NT2/D1 (cell line): ENCODE data around the gene HSPG2.
"Not testable (repeated sequence)": the region's sequence is repeated elsewhere in the genome, so short reads cannot be mapped to it uniquely, and the experiment has no call there.

ENCODE experiments used
- DNase-seq: peaks from one replicate; pipeline ENCODE4 v3.0.0-alpha.2; 2011; ENCODE audit warnings: low read depth, low spot score
- H3K27me3 ChIP-seq: 2 replicates; pipeline ENCODE4 v1.6.0; 2011; ENCODE audit warnings: mild to moderate bottlenecking; ENCODE audit not compliant: insufficient read length, insufficient read depth
- H3K36me3 ChIP-seq: 2 replicates; pipeline ENCODE4 v1.6.1; 2011; ENCODE audit warnings: mild to moderate bottlenecking, low read length, mixed read lengths; ENCODE audit not compliant: insufficient read depth, insufficient read length
- H3K4me1 ChIP-seq: 2 replicates; pipeline ENCODE4 v1.5.1; 2011; ENCODE audit not compliant: insufficient read depth, insufficient read length
- H3K4me3 ChIP-seq: 2 replicates; pipeline ENCODE4 v1.5.1; 2011; ENCODE audit warnings: low read depth; ENCODE audit not compliant: insufficient read length
- H3K9ac ChIP-seq: 2 replicates; pipeline ENCODE4 v1.6.0; 2011; ENCODE audit warnings: low read depth; ENCODE audit not compliant: insufficient read length
- H3K9me3 ChIP-seq: 2 replicates; pipeline ENCODE4 v1.5.1; 2011; ENCODE audit warnings: mild to moderate bottlenecking, low read length; ENCODE audit not compliant: insufficient read depth
- SUZ12 ChIP-seq: IDR thresholded peaks from 2 replicates; pipeline ENCODE4 v1.6.1; 2011; ENCODE audit not compliant: insufficient read length, insufficient read depth; ENCODE audit errors: extremely low read depth
- YY1 ChIP-seq: IDR thresholded peaks from 2 replicates; pipeline ENCODE4 v1.6.1; 2011; ENCODE audit not compliant: insufficient read length, insufficient read depth
- ZNF274 ChIP-seq: IDR thresholded peaks from 2 replicates; pipeline ENCODE4 v1.6.1; 2011; ENCODE audit warnings: mild to moderate bottlenecking, low read depth, low read length

The HSPG2 gene

DNA sequence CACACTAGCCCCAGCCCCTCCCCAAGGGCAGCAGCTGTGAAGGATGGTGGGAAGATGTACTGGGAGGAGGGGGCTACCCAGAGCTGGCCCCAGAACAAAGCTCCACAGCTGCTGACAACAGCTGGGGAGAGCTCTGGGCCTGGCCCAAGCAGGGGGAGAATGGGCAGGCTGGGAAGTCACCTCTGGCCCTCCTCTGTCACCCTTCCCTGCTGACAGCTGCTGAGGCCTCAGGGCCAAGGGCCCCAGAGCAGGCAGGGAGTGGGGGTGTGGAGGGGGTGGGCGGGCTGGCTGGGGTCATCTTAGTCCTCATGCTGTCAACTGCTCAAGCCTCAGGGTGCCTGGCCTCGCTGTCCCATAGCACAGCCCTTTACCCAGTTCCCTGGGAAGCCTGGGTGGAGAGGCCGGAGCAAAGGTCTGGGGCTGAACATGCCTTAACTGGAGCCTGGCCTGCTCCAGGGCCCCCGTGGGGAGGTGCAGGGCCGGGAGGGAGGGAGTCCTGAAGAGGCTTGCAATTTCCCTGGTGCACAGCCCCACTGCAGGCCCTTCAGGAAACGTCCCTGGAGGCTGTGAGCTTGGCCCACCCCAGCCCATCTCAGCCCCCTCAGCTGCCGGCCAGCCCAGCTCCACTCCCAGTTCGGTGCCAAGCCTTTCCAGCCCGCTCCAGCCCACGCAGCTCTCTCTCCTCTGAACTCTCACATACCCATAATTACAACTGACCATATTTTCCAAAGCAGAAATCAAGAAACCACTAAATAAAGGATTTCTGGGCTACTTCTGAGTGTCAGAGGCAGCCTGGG lies 25.7 kb downstream of the HSPG2 start:
- Histone ChIP-seq H3K4me3 (no peak overlapping the region), H3K36me3 (peaks cover 6% of the 10 kb centered on the region), H3K4me1 (peaks cover 16% of the 10 kb centered on the region), H3K9ac (peak overlapping the region; percentile 32), H3K9me3 (no peaks in the 10 kb centered on the region), H3K27me3 (no peaks in the 10 kb centered on the region)
- no peak for DNase-seq
- TF ChIP-seq ZNF274 (no peak), YY1 (no peak), SUZ12 (no peak)

DNA sequence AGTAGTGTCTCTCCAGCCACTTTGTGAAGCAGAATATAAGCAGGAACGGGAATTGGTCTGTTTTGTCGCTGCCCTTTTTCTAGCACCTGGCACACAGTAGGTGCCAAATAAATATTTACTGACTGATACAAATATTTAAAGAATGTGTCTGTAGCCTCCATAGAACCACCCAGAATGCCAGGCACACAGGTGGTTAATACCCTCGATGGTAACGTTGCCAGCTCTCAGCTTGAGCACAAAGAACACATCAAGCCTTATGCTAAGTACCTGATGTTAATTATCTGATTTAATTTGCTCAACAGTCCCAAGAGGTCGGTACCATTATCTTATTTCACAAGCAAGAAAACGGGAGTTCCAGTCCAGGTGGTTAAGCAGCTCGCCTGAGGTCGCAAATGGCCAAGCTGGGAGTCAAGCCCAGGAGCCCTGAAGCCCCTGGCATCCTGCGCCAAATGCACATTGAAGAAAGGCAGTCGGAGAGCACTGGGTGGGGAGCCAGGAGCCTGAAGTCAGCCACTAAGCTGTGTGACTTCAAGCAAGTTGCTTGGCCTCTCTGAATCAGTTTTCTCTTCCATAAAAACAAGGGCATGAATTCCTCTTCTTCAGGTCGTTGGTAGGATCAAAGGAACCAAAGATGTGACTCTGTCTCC lies 26.4 kb downstream of the HSPG2 start:
- Histone ChIP-seq H3K9me3 (no peaks in the 10 kb centered on the region), H3K4me3 (no peak overlapping the region), H3K4me1 (peaks cover 16% of the 10 kb centered on the region), H3K36me3 (peaks cover 6% of the 10 kb centered on the region), H3K27me3 (no peaks in the 10 kb centered on the region), H3K9ac (no peak overlapping the region)
- TF ChIP-seq SUZ12 (no peak), ZNF274 (no peak), YY1 (no peak)
- DNase-seq, result no peak

DNA sequence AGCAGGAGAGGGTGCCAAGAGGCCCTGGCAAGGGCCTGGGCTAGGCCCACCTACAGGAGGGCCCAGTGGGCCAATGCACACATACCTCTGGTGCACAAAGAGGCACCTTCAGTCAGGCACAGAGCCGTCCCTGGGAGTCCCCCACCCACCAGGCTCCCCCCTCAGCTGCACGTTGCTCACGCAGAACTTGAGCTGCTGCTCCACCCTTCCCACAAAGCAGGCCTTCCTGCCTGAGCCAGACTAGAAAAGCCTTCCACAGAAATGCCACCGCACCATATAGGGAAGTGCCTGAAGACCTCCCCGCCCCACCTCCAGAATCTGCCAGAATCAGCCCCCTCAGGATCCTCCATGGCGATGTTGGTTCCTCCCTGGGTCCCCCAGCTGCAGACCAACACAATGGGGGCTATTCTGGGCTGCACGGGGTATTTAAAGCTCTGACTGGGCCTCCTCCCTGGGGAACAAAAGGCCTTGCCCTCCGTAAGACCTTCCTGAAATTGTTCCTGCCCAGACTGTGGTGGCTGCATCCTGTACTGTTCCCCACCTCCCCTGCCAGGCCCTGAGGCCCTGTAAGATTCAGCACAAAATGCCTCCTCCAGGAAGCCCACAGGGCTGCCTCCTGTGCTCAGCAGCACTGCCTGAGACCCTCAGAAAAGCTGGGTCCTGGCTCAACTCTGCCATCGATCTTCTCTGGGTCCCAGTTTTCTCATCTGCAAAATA lies 27.2 kb downstream of the HSPG2 start:
- no peak overlapping the region for H3K4me3 ChIP-seq
- TF ChIP-seq ZNF274 (no peak), YY1 (no peak), SUZ12 (no peak)
- H3K9me3 ChIP-seq, result no peaks in the 10 kb centered on the region
- H3K4me1 ChIP-seq, result peaks cover 16% of the 10 kb centered on the region
- peaks cover 6% of the 10 kb centered on the region for H3K36me3 ChIP-seq
- H3K27me3 ChIP-seq, result no peaks in the 10 kb centered on the region
- H3K9ac ChIP-seq, result peak overlapping the region; percentile 59
- DNase-seq, result peak; percentile 58

DNA sequence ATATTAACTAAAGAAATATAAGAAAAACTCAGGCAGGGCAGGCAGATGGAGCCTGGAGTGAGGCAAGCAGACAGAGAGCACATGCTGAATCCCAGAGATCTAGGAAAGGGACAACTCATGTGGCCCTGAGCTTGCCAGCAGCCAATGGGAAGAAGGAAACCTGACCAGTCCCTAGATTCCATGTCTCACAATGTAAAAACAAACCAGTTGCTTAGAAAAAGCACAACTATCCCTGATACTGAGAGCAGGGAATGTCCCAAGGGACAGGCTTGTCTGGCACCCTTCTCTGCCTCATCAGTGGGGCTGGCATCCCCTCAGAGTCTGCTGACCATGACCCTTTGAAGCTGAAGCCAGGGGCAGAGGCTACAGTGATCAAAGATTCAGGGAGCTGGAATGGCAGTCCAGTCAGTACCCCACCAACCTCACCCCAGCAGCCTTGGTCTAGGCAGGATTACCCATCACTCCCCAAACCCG lies 27.8 kb downstream of the HSPG2 start:
- peaks cover 7% of the 10 kb centered on the region for H3K36me3 ChIP-seq
- no peaks in the 10 kb centered on the region for H3K9me3 ChIP-seq
- H3K27me3 ChIP-seq, result no peaks in the 10 kb centered on the region
- DNase-seq, result no peak
- peak overlapping the region; percentile 59 for H3K9ac ChIP-seq
- H3K4me3 ChIP-seq, result no peak overlapping the region
- TF ChIP-seq YY1, result no peak
- peaks cover 16% of the 10 kb centered on the region for H3K4me1 ChIP-seq

DNA sequence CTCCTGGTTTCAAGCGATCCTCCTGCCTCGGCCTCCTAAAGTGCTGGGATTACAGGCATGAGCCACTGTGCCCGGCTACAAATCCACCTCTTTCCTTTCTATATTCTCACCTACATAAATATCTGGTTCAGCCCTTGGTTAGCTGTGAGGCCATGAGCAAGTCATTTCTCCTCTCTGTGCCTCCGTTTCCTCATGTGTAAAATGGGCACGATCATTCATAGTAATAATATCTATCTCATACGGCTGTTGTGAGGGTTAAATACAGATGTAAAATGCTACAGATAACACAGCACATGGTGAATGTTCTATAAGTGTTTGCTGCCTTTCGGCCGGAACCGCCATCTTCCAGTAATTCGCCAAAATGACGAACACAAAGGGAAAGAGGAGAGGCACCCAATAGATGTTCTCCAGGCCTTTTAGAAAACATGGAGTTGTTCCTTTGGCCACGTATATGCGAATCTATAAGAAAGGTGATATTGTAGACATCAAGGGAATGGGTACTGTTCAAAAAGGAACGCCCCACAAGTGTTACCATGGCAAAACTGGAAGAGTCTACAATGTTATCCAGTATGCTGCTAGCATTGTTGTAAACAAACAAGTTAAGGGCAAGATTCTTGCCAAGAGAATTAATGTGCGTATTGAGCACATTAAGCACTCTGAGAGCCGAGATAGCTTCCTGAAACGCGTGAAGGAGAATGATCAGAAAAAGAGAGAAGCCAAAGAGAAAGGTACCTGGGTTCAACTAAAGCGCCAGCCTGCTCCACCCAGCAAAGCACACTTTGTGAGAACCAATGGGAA lies 29.2 kb downstream of the HSPG2 start:
- H3K4me3 ChIP-seq, DNase-seq, H3K9ac ChIP-seq, H3K27me3 ChIP-seq, H3K9me3 ChIP-seq, H3K36me3 ChIP-seq: not testable (repeated sequence)
- H3K4me1 ChIP-seq, result peaks cover 13% of the 10 kb centered on the region

DNA sequence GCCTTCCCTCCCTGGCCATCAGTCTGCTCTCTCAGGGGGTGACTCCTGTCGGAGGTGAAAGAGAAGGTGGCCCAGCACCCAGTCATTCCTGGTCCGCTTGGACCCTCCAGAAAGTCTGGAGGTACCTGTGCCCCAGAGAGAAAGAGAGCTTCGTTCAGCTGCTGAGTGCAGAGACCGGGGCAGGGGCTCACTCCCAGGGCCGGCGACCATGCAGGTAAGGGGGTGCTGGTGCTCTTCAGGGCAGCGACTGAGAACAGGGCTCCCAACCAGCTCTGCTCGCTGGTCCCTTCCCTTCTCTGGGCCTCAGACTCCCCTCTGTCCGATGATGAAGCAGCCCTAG lies 30.1 kb downstream of the HSPG2 start:
- no peak for TF ChIP-seq ZNF274
- TF ChIP-seq SUZ12, result no peak
- no peak for TF ChIP-seq YY1
- Histone ChIP-seq H3K36me3 (peaks cover 9% of the 10 kb centered on the region), H3K27me3 (no peaks in the 10 kb centered on the region), H3K9me3 (no peaks in the 10 kb centered on the region), H3K4me3 (no peak overlapping the region), H3K9ac (no peak overlapping the region), H3K4me1 (peaks cover 16% of the 10 kb centered on the region)
- DNase-seq, result no peak
